Measurements from ENCODE around the gene FBXL14. TPM values are rescaled to one million over a fixed set of nuclear protein-coding genes. Genes with fewer than 3 reads are reported as not detected.

Gene FBXL14
- total and polyA plus RNA-seq, 9 of the 15 experiments (the other 6 are each of a cell fraction or from before 2014, with no cell fraction given): 0.13 to 9.8 (median 3.3) TPM

GRCh38 chr12:1619587-1619986 lies 25.2 kb upstream of the FBXL14 start:
- ATAC-seq: no peak
- POLR2A ChIA-PET: interaction anchor here (0.6 to 1.4 kb wide), 2 partner anchors 13 to 17 kb away, joined by 3 to 5 read pairs; no protein-coding TSS in a partner anchor
- WGBS (ENCODE audit: insufficient coverage, low coverage, missing lambda C conversion rate): 40% methylated on average over 5 of the region's 8 CpGs
- Histone ChIP-seq H3K27me3 (ENCODE audit: control insufficient read depth in 2 of 2, insufficient read depth in 2 of 2, low read length in 2 of 2) (no peaks in the 10 kb centered on the region), H3K27ac (ENCODE audit: extremely low read depth, low read depth, low read length) (peak overlapping the region; percentile 57), H3K4me2 (ENCODE audit: insufficient read depth, low read length) (no peak overlapping the region), H3K4me1 (replicated peaks in 1 of 2; ENCODE audit: control insufficient read depth in 2 of 2, insufficient read depth in 2 of 2, low read length in 2 of 2) (peaks cover 29 to 49% of the 10 kb centered on the region in 2 experiments), H3K9ac (ENCODE audit: insufficient read depth in 1 of 2, low read depth in 2 of 2, low read length in 2 of 2) (peak overlapping the region in 1 of 2 experiments; percentile 35; a peak in 1 of 4 replicates), H3K9me3 (replicated peaks; ENCODE audit: control insufficient read depth, insufficient read depth, low read depth, low read length) (no peaks in the 10 kb centered on the region), H3K9me1 (ENCODE audit: control insufficient read depth, insufficient read depth, low read length) (no peaks in the 10 kb centered on the region), H4K20me1 (replicated peaks; ENCODE audit: control insufficient read depth, insufficient read depth, low read length) (no peaks in the 10 kb centered on the region), H3K4me3 (no peak overlapping the region), H3K36me3 (ENCODE audit: control insufficient read depth, insufficient read depth, low read length) (no peaks in the 10 kb centered on the region), H3K79me2 (ENCODE audit: control insufficient read depth, insufficient read depth, low read length) (no peaks in the 10 kb centered on the region), H2AFZ (ENCODE audit: low read depth, low read length) (peak overlapping the region; percentile 87)
- peak in 1 of 4 experiments; percentile 21 for DNase-seq (ENCODE audit: extremely low read depth in 1 of 4, low spot score in 3 of 4)
- in situ Hi-C loops (cut with MboI): no loop called here
- intact Hi-C loops (cut with micrococcal nuclease): no loop called here
- BruUV-seq (replicated peaks): no TSS peak
- no peak for FAIRE-seq
- CTCF ChIA-PET (ENCODE audit: low intra/inter-chr PET ratio): no interaction called here
- no peak for TF ChIP-seq UBTF (IDR thresholded peaks at IDR 0.05; ENCODE audit: borderline replicate concordance in 1 of 2, low read depth in 2 of 2, low read length in 2 of 2)
- no peak for TF ChIP-seq MYNN (IDR thresholded peaks at IDR 0.05)
- TF ChIP-seq MYNN (CRISPR knock-in tag; IDR thresholded peaks at IDR 0.05): no peak
- peak; percentile 90 for TF ChIP-seq ZNF316 (IDR thresholded peaks at IDR 0.05)
- no peak for TF ChIP-seq ZNF282 (CRISPR knock-in tag; IDR thresholded peaks at IDR 0.05)
- peak in 1 of 2 experiments; percentile 22 for TF ChIP-seq E2F6 (IDR thresholded peaks at IDR 0.05; ENCODE audit: borderline replicate concordance in 1 of 2, extremely low read depth in 1 of 2, insufficient read depth in 1 of 2, insufficient read length in 1 of 2, low read depth in 1 of 2, low read length in 1 of 2, poor library complexity in 1 of 2, severe bottlenecking in 1 of 2)
- 0 out of 4 replicates have a peak, but pooled peaks of 1 of the 2 experiments have one; percentile 34 for TF ChIP-seq ZNF639 (CRISPR knock-in tag; conservative IDR thresholded peaks at IDR 0.05 in 1 of 2, IDR thresholded peaks at IDR 0.05 in 1 of 2)
- TF ChIP-seq C11orf30 (IDR thresholded peaks at IDR 0.05; ENCODE audit: low read depth): peak; percentile 84
- no peak for TF ChIP-seq RFX7 (CRISPR knock-in tag; IDR thresholded peaks at IDR 0.05)
- peak; percentile 68 for TF ChIP-seq MAFF (IDR thresholded peaks at IDR 0.05; ENCODE audit: low read length)
- peak; percentile 27; the same call in 1 of the 2 replicates for TF ChIP-seq NFE2 (IDR thresholded peaks at IDR 0.05; ENCODE audit: low read depth)
- peak; percentile 40; the same call in 1 of the 2 replicates for TF ChIP-seq L3MBTL2 (IDR thresholded peaks at IDR 0.05)
- TF ChIP-seq MAFG (tag; conservative IDR thresholded peaks at IDR 0.05): peak; percentile 82
- no peak for TF ChIP-seq KLF13 (tag; IDR thresholded peaks at IDR 0.05; ENCODE audit: borderline replicate concordance, low read depth)
